T-helper 2 cell treated with Interferon-gamma antibody and Interleukin-4, amounts not matched to agents 5 μg/mL and 100 μg/mL, for 36 hours (primary cell): ENCODE data around the gene SCN4A.

Source experiments
- DNase-seq: peaks from one replicate; pipeline ENCODE4 v3.0.0; 2021; ENCODE audit warnings: low spot score
- H3K27ac Mint-ChIP-seq: one replicate; pipeline ENCODE4 v1.8.0; 2021; ENCODE audit warnings: mild to moderate bottlenecking, mixed read lengths
- H3K27me3 Mint-ChIP-seq: one replicate; pipeline ENCODE4 v1.8.0; 2021; ENCODE audit warnings: low read depth, mixed read lengths
- H3K36me3 Mint-ChIP-seq: one replicate; pipeline ENCODE4 v1.8.0; 2021; ENCODE audit warnings: low read depth, mixed read lengths
- H3K4me1 Mint-ChIP-seq: one replicate; pipeline ENCODE4 v1.8.0; 2021; ENCODE audit warnings: low read depth, mixed read lengths
- H3K4me3 Mint-ChIP-seq: one replicate; pipeline ENCODE4 v1.8.0; 2022; ENCODE audit warnings: mild to moderate bottlenecking, moderate library complexity, mixed read lengths
- H3K9me3 Mint-ChIP-seq: one replicate; pipeline ENCODE4 v1.8.0; 2021; ENCODE audit warnings: mixed read lengths

SCN4A gene

GRCh38 chr17:63947711-63948330, 24.9 kb downstream of the SCN4A start:
- H3K27ac Mint-ChIP-seq: no peak overlapping the region
- peaks cover 11% of the 10 kb centered on the region for H3K4me1 Mint-ChIP-seq
- no peaks in the 10 kb centered on the region for H3K9me3 Mint-ChIP-seq
- no peaks in the 10 kb centered on the region for H3K27me3 Mint-ChIP-seq
- H3K36me3 Mint-ChIP-seq: no peaks in the 10 kb centered on the region
- H3K4me3 Mint-ChIP-seq: no peak overlapping the region
- DNase-seq: no peak

- H3K9me3 Mint-ChIP-seq: no peaks in the 10 kb centered on the region
- H3K36me3 Mint-ChIP-seq: no peaks in the 10 kb centered on the region
- no peaks in the 10 kb centered on the region for H3K27me3 Mint-ChIP-seq
- H3K4me3 Mint-ChIP-seq: peak overlapping the region; percentile 68
- DNase-seq: peak; percentile 49
- H3K4me1 Mint-ChIP-seq: peaks cover 9% of the 10 kb centered on the region
- H3K27ac Mint-ChIP-seq: peak overlapping the region; percentile 75
Observed at GRCh38 chr17:63946440-63947363, 26.0 kb downstream of the SCN4A start.

- DNase-seq: no peak
- Mint-ChIP-seq H3K27me3 (no peaks in the 10 kb centered on the region), H3K9me3 (no peaks in the 10 kb centered on the region), H3K27ac (peak overlapping the region; percentile 36), H3K4me1 (peaks cover 9% of the 10 kb centered on the region), H3K36me3 (no peaks in the 10 kb centered on the region), H3K4me3 (no peak overlapping the region)
Observed at GRCh38 chr17:63945784-63946439, 26.8 kb downstream of the SCN4A start.

DNA sequence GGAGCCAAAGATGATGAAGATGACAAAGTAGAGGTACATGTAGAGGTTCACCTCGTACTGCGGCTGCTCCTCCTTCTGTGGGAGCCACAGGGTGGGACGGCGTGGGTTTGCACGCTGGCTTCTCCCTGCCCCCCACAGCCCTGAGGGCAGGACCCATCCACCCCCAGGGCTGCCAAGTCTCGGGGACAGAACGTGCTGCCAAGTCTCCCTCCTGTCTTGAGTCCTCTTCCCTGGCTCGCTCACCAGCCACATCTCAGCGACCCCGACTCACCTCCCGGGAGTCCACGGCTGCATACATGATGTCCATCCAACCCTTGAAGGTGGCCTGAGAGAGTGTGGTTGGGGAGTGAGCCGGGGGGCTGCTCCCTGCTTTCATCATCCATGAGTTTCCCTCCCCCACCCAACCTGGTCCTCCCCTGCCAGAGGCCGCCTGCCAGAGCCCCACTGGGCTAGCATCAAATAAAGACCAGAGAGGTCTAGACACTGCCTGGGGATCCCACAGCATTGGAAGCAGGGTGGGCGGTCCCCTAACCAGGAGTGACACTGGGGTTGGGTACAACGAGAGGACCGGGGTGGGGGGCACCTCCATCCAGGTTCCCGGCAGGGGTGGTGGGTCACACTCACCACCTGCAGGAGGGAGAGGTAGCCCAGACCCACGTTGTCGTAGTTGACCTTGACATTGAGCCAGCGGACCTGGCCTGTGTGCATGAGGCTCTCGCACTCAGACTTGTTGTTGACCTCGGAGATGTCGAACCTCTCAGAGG, 27.8 kb downstream of the SCN4A start:
- H3K4me1 Mint-ChIP-seq: peaks cover 9% of the 10 kb centered on the region
- H3K27ac Mint-ChIP-seq: no peak overlapping the region
- no peaks in the 10 kb centered on the region for H3K27me3 Mint-ChIP-seq
- H3K36me3 Mint-ChIP-seq: no peaks in the 10 kb centered on the region
- no peak for DNase-seq
- H3K9me3 Mint-ChIP-seq: no peaks in the 10 kb centered on the region
- no peak overlapping the region for H3K4me3 Mint-ChIP-seq

- H3K27me3 Mint-ChIP-seq: no peaks in the 10 kb centered on the region
- no peak overlapping the region for H3K27ac Mint-ChIP-seq
- H3K36me3 Mint-ChIP-seq: no peaks in the 10 kb centered on the region
- H3K4me3 Mint-ChIP-seq: no peak overlapping the region
- H3K9me3 Mint-ChIP-seq: no peaks in the 10 kb centered on the region
- DNase-seq: no peak
- H3K4me1 Mint-ChIP-seq: peaks cover 14% of the 10 kb centered on the region
Observed at GRCh38 chr17:63943745-63944144, 29.0 kb downstream of the SCN4A start.

GRCh38 chr17:63942309-63942985, 30.3 kb downstream of the SCN4A start:
- no peak for DNase-seq
- Mint-ChIP-seq H3K27me3 (no peaks in the 10 kb centered on the region), H3K9me3 (no peaks in the 10 kb centered on the region), H3K27ac (no peak overlapping the region), H3K4me1 (peaks cover 18% of the 10 kb centered on the region), H3K36me3 (no peaks in the 10 kb centered on the region), H3K4me3 (no peak overlapping the region)

DNA sequence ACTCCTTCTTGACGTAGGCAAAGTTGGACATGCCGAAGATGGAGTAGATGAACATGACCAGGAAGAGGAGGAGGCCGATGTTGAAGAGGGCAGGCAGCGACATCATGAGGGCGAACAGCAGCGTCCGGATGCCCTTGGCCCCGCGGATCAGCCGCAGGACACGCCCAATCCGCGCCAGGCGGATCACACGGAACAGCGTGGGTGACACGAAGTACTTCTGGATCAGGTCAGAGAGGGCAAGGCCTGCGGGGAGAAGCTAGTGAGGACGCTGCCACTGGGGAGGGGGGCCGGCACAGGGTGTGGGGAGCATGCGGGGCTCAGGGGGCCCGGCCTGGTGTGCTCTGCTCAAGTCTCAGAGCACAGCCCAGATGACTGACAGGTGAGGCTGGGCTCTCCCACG, 31.0 kb downstream of the SCN4A start:
- H3K4me3 Mint-ChIP-seq: no peak overlapping the region

DNA sequence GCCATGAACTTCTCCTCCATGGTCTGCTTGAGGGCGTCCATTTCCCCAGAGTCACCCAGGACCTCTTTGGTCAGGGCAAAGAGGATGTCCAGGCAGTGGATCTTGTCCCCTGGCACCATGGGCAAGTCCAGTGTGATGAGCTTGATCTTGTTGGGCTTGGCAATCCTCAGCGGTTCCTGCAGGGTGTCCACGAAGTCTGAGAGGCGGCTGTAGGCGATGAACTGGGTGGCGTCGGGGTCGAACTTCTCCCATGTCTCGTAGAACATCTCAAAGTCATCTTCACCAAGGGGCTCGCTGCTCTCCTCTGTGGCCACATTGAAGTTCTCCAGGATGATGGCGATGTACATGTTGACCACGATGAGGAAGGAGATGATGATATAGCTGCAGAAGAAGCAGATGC, 31.6 kb downstream of the SCN4A start:
- H3K36me3 Mint-ChIP-seq: no peaks in the 10 kb centered on the region
- no peak for DNase-seq
- peaks cover under 1% of the 10 kb centered on the region for H3K27me3 Mint-ChIP-seq
- H3K9me3 Mint-ChIP-seq: no peaks in the 10 kb centered on the region
- H3K27ac Mint-ChIP-seq: no peak overlapping the region
- peaks cover 12% of the 10 kb centered on the region for H3K4me1 Mint-ChIP-seq
- H3K4me3 Mint-ChIP-seq: no peak overlapping the region

More for the DNA sequence above, 31.0 kb downstream of the SCN4A start:
- H3K27ac Mint-ChIP-seq: no peak overlapping the region
- DNase-seq: no peak
- H3K36me3 Mint-ChIP-seq: no peaks in the 10 kb centered on the region
- H3K4me1 Mint-ChIP-seq: peaks cover 17% of the 10 kb centered on the region
- no peaks in the 10 kb centered on the region for H3K27me3 Mint-ChIP-seq
- no peaks in the 10 kb centered on the region for H3K9me3 Mint-ChIP-seq

- Mint-ChIP-seq H3K27ac (no peak overlapping the region), H3K4me3 (no peak overlapping the region), H3K4me1 (peaks cover 12% of the 10 kb centered on the region), H3K9me3 (no peaks in the 10 kb centered on the region), H3K27me3 (peaks cover 4% of the 10 kb centered on the region), H3K36me3 (no peaks in the 10 kb centered on the region)
- no peak for DNase-seq
Observed at GRCh38 chr17:63940584-63940983, 32.1 kb downstream of the SCN4A start.

DNA sequence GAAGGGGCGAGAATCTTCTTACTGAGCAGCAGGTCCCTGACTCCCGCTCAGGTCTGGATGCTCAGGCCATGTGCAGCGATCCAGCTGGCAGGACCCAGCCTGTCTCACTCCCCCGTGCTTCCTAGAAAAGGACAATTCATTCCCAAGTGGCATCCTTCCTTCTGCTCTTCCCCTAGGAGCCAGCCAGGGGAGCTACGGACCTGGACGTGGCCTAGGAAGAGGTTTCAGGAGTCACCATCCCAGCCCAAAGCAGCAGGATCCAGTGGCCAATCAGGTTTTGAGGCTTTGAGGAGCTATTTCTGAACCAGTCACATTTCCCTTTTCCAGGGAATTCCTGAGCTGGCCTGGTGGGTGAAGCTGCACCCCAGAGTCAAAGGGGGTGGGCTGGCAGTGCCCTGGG, 32.8 kb downstream of the SCN4A start:
- no peaks in the 10 kb centered on the region for H3K36me3 Mint-ChIP-seq
- H3K9me3 Mint-ChIP-seq: no peaks in the 10 kb centered on the region
- no peak overlapping the region for H3K27ac Mint-ChIP-seq
- H3K4me1 Mint-ChIP-seq: peaks cover 9% of the 10 kb centered on the region
- no peak for DNase-seq
- no peak overlapping the region for H3K4me3 Mint-ChIP-seq
- peaks cover 6% of the 10 kb centered on the region for H3K27me3 Mint-ChIP-seq

DNA sequence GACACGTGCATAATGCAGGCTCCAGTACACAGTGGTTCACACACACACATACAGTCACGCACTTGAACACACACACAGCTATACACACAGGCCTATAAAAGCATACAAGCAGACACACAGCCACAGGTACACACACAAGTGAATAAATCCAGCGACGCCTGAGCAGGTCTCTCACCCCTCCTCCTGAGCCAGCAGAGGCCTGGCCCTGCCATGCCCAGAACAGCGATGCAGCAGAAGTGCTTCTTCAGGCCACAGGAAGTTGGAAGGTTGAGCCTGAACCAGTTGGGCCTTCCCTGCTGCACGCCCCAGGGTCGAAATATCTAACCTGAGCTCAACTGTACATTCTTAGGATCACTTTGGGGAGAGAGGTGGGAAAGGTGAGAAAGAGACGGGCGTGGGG, 33.3 kb downstream of the SCN4A start:
- Mint-ChIP-seq H3K4me3 (no peak overlapping the region), H3K9me3 (no peaks in the 10 kb centered on the region), H3K27me3 (peaks cover 6% of the 10 kb centered on the region), H3K27ac (no peak overlapping the region), H3K4me1 (peaks cover 9% of the 10 kb centered on the region), H3K36me3 (no peaks in the 10 kb centered on the region)
- no peak for DNase-seq

DNA sequence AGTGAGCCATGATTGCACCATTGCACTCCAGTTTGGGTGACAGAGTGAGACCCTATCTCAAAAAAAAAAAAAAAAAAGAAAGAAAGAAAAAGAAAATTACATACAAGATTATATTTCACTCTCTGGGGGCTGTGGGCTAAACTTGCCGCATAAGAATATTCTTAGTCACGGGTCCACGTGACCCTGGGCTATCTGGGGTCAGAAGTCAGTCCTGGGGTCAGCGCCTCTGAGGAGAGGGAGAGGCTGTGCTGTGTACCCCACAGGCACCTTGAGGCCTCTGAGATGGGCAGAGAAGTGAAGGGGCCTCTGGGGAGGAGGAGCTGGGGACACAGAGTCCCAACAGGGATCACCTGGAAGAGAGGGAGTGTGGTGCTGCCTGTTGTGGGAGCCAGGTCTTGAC, 34.8 kb downstream of the SCN4A start:
- Mint-ChIP-seq H3K9me3 (no peaks in the 10 kb centered on the region), H3K27ac (no peak overlapping the region), H3K36me3 (no peaks in the 10 kb centered on the region), H3K4me3 (no peak overlapping the region), H3K27me3 (peaks cover 6% of the 10 kb centered on the region), H3K4me1 (peaks cover 9% of the 10 kb centered on the region)
- no peak for DNase-seq

DNA sequence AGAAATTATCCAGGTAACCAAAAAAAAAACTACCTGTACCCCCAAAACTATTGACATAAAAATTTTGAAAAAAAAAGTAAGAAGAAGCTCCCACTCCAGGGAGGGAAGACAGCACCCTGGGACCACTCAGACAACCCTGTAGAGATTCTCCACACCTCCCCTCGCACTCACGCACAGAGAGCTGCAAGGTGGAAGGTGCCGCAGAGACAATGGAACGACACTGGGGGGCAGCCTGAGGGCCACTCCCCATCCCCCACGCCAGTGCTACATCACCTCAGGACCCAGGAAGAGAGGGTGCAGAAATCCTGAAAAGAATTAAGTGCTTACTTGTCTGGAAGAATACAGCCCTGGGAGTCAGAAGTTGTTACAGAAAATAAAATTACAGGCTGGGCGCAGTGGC, 35.4 kb downstream of the SCN4A start:
- Mint-ChIP-seq H3K27me3 (peaks cover 6% of the 10 kb centered on the region), H3K36me3 (no peaks in the 10 kb centered on the region), H3K4me3 (no peak overlapping the region), H3K27ac (no peak overlapping the region), H3K4me1 (peaks cover 11% of the 10 kb centered on the region), H3K9me3 (no peaks in the 10 kb centered on the region)
- DNase-seq: no peak
